Stimulated activated CD8-positive, alpha-beta memory T cell treated with anti-CD3 and anti-CD28 coated beads, Interleukin-4, amount 100 ng/mL, for 1 hour (primary cell): Measurements from ENCODE around the gene METTL27.
A peak's percentile ranks its signal among the peaks of the same experiment; 100 is the strongest.
"Not testable (repeated sequence)": the region's sequence is repeated elsewhere in the genome, so short reads cannot be mapped to it uniquely, and the experiment has no call there.

Experiments used
- DNase-seq, 2 donors: peaks; one replicate each; pipeline ENCODE4 v3.0.0-alpha.2; 2020; ENCODE audit warnings: low read depth in 2 of 2, low spot score in 1 of 2

The METTL27 gene

DNA sequence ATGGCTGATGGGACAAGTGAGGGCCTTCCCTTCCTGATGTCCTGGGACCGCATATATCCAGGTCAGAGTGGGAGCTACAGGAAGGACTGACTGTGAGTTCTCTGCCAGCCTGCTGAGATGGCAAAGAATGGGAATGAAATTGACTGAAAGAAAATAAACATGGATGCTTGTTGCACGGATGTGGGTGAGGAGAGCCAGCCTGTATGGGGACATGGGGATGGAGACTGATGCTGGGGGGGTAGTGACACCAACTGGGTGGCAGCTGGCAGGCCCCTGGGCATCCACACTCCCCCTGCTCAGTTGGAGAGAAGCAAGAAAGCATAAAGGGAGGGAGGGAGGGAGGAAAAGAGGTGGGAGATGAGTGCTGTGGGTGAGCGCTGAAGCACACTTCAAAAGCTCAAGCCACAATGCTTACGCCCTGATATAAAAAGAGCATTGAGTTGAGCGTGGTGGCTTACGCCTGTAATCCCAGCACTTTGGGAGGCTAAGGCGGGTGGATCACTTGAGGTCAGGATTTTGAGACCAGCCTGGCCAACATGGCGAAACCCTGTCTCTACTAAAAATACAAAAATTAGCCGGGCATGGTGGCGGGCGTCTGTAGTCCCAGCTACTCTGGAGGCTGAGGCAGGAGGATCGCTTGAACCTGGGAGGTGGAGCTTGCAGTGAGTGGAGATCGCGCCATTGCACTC, 20.6 kb downstream of the METTL27 start:
- DNase-seq, result not testable (repeated sequence)

DNA sequence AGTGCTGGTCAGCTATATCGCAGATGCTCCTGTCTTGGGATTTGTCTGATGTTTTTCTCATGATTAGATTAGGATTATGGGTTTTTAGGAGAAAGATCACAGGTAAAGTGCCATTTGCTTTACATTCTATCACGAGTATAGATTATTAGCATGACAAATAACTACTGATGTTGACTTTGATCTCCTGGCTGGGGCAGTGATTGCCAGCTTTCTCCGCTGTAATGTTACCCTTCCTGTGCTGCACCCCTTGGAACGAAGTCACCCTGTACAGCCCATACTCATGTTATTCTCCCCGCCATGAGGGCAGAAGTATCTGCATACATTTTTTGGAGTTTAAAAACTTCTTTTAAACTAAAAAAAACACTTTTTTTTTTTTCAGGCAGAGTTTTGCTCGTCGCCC, 22.3 kb downstream of the METTL27 start:
- DNase-seq, result no peak

DNA sequence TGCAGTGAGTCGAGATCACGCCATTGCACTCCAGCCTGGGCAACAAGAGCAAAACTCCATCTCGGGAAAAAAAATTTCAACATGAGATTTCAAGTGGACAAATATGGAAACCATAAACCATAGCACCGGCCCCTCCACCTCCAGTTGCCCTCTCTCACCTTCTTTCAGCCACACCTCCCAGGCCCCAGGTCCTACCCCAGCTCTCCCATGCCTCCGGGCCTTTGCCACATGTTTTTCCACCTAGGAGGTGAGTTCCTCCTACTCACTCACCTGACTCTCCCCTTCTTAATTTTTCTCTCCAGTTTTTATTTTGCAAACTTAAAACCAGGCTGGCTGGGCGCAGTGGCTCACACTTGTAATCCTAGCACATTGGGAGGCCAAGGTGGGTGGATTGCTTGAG, 25.2 kb downstream of the METTL27 start:
- DNase-seq, result no peak

DNA sequence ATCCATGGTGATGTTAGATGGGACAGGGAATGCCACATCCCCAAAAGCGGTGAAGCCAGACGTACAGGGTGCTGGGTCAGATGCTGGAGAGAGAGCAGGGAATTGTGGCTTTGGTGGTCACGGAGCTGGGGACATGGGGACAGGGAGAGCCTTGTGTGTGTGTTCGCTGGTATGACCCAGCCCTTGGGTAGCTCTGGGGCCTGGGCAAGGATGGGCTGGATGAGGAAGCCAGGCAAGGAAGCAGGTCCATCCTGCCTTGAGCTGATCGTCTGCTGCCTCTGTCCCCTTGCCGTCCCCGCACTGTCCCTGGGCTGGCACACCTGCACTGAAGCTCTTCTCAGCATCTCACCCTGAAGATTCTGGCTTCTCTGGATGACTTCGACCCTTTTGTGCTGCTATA, 26.9 kb downstream of the METTL27 start:
- no peak for DNase-seq

DNA sequence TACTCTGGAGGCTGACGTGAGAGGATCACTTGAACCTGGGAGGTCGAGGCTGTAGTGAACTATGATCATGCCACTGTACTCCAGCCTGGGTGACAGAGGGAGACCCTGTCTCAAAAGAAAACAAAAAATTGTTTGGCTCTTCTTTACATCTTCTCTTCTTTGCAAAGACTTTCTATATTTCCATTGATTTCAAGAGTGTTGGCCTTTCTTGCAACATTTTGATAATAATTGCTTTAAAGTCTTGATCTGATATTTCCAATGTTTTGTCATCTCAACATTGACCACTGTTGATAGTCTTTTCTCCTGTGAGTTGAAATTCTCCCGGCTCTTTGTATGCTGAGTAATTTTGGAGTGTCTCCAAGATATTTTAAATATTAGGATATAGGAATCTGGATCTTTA, 29.3 kb downstream of the METTL27 start:
- no peak for DNase-seq

DNA sequence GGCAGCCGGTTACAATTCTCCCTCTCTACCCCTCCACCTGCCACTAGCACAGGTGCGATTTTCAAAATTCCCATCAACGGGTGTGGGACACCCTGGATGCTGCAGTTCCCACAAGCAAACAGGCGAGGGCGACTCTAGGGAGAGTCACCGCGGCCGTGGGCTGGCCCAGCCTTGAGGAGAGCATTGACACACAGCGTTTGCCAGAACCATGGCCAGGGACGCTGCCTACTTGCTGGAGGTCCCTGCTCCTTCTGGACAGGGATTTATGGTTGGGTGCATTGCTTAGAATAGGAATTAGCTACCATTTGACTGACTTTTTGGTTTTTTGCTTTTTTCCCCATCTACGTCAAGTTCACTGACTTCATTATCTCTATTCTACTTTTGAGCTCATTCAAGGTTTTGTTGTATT, 30.6 kb downstream of the METTL27 start:
- peak; percentile 9 to 27 for DNase-seq

DNA sequence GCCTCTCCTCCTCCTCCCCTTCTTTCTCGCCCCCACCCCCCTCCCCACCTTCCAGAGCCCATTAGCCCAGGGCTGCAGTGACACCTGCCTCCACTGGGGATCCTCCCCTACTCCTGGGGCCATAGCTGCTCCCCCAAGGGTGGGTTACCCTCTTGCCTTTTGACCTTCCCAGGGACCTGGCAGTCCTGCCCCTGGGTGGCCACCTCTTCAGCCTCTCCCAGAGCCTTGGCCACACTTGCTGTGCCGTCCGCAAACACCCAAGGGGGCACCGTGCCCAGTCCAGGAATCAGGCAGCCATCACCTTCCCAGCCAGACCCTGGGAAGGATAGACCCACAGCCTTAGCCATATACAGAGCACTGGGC, 31.3 kb downstream of the METTL27 start:
- DNase-seq, result no peak

DNA sequence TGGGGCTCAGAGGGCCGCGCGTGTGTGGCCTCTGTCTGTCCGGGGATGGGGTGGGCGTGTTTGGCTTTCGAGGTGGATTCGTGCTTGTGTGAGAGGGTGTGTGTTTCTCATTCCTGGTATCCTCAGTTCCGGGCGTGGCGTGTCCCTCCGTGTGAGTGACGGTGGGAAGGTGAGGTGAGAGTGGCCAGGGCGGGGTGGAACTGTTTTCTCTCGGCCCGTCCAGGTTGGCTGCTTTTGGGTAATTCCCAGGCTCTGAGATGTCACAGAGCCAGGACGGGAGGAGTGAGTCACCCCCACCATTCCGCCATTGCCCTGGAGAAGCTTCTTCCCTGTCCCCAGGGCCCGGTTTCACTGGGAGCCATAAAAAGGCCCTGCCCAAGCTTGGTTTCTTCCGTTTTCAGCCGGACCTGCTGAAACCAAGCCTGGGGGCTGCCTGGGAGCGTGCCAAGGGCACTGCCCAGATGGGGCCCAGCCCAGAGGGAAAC, 32.8 kb downstream of the METTL27 start:
- no peak for DNase-seq

DNA sequence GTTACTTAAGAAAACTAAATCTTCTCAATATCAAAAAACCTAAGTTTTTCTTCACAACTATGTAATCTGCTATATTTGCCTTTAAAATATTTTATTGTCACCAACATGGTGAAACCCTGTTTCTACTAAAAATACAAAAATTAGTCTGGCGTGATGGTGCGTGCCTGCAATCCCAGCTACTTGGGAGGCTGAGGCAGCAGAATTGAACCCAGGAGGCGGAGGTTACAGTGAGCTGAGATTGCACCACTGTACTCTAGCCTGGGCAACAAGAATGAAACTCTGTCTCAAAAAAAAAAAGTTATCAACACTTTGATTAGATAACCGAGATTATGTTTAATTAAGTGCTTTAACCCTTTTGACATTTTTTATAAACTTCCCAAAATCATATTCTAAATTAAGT, 39.9 kb downstream of the METTL27 start:
- no peak for DNase-seq

DNA sequence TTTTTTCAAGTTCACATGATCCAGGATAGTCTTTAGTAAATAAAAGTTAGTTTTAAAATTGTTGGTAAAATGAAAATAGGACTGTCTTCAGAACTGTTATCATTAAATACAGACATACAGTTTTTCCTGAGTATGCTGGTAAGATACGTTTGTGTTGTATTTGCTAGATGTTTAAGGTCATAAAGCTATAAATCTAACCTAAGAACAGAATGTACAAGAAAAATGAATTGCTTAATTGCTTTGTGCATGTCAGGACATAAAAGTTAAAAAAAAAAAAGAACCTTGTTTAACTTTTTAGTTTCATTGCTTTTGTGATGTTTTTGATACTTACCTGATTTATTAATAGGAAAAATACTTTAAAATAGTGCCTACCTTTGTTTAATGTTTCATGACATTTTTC, 40.7 kb downstream of the METTL27 start:
- no peak for DNase-seq

DNA sequence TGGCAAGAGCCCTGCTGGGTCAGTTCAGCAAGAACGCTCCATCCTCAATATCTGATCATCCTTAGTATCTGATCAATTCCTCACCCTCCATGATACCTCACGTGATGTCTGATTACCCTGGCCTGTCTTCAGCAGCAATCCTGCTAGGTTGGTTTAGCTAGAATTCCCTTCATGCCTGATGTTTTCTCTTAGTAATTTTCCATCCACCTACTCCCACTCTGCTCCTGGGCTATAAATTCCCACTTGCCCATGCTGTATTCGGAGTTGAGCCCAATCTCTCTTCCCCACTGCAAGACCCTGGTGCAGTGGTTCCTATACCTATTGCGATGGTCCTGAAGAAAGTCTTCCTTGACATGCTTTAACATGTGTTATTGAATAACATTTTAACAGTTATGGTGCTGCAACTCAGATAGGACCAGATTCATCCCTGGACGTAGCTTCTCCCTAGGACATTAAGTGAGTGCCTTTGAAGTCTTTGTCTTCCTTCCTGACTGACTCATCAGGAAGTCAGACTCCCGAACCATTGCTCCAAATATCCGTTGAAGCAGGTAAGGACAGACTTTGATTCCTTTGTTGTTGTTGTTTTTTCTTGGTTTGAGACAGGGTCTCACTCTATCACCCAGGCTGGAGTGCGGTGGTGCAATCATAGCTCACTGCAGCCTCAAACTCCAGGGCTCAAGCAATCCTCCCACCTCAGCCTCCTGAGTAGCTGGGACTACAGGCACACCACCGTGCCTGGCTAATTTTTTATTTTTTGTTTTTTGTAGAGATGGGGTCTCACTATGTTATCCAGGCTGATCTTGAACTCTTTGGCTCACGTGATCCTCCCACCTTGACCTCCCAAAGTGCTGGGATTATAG, 42.8 kb downstream of the METTL27 start:
- DNase-seq, result no peak

DNA sequence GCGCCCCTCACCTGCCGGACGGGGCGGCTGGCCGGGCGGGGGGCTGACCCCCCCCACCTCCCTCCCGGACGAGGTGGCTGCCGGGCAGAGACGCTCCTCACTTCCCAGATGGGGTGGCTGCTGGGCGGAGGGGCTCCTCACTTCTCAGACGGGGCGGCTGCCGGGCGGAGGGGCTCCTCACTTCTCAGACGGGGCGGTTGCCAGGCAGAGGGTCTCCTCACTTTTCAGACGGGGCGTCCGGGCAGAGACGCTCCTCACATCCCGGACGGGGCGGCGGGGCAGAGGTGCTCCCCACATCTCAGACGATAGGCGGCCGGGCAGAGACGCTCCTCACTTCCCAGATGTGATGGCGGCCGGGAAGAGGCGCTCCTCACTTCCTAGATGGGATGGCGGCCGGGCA, 45.1 kb downstream of the METTL27 start:
- not testable (repeated sequence) for DNase-seq

DNA sequence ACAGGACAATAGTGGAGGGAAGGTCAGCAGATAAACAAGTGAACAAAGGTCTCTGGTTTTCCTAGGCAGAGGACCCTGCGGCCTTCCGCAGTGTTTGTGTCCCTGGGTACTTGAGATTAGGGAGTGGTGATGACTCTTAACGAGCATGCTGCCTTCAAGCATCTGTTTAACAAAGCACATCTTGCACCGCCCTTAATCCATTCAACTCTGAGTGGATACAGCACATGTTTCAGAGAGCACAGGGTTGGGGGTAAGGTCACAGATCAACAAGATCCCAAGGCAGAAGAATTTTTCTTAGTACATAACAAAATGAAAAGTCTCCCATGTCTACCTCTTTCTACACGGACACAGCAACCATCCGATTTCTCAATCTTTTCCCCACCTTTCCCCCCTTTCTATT, 45.7 kb downstream of the METTL27 start:
- DNase-seq, result not testable (repeated sequence)

DNA sequence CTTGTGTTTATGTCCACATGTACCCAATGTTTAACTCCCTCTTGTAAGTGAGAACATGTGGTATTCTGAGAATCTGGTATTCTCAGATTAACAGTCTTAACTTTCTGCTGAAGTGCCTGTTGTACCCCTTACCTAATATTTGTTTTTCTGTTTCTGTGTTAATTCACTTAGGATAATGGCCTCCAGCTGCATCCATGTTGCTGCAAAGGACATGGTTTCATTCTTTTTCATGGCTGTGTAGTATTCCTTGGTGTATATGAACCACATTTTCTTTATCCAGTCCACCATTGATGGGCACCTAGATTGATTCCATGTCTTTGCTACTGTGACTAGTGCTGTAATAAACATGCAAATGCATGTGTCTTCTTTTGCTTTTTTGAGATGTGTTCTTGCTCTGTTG, 47.1 kb downstream of the METTL27 start:
- not testable (repeated sequence) for DNase-seq

DNA sequence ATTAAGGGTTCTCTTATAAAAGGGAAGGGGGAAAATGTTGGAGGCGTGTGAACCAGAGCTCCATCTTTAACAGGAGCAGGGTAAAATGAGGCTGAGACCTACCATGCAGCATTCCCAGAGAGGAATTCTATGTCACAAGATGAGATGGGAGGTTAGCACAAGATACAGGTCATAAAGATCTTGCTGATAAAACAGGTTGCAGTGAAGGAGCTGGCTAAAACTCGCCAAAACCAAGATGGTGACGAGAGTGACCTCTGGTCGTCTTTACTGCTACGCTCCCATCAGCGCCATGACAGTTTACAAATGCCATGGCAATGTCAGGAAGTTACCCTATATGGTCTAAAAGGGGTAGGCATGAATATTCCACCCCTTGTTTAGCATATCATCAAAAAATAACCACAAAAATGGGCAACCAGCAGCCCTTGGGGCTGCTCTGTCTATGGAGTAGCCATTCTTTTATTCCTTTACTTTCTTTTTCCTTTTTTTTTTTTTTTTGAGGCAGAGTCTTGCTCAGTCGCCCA, 51.1 kb downstream of the METTL27 start:
- not testable (repeated sequence) for DNase-seq

DNA sequence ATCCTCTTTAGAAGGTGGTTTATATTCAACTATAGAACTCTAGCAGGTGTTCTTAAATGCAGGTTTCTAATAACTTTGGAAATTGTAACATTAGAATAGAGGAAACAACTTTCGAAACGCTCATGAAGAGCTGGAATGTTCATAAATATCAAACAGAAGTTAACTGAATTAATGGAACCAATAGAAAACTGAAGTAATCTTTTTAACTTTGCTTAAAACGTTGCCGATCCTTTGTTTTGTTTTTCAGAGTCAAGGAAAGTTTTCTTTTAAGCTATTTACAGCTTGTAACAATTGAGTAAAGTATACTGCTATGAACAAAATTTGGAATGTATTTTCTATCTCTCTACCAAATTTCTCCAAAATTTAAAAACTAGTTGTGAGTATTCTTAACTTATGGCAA, 53.3 kb downstream of the METTL27 start:
- DNase-seq, result no peak

DNA sequence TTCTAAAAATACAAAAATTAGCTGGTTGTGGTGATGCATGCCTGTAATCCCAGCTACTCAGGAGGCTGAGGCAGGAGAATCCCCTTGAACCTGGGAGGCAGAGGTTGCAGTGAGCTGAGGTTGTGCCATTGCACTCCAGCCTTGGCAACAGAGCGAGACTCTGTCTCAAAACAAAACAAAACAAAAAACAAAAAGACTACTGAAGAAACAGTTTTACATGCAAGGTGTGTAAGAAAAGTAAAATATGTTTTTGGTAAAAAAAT, 54.6 kb downstream of the METTL27 start:
- not testable (repeated sequence) for DNase-seq

DNA sequence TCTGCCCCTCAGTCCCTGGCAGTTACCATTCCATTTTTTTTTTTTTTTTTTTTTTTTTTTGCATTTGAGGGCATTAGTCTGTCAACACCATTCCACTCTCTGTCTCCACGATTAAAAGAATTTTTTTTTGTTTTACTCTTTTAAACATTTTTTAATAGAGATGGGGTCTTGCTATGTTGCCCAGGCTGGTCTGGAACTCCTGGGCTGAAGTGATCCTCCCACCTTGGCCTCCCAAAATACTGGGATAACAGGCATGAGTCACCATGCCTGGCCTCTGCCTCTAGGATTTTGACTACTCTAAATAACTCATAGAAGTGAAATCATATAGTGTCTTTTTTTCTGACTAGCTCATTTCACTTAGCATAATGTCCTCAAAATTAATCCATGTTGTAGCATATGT, 55.7 kb downstream of the METTL27 start:
- no peak for DNase-seq
